NCI-H2107 (cell line): ENCODE results near the gene DDX54.

ENCODE experiments used
- DNase-seq: peaks from one replicate; lab custom pipeline; 2025; lab: John Stamatoyannopoulos, UW

Gene DDX54, protein sequence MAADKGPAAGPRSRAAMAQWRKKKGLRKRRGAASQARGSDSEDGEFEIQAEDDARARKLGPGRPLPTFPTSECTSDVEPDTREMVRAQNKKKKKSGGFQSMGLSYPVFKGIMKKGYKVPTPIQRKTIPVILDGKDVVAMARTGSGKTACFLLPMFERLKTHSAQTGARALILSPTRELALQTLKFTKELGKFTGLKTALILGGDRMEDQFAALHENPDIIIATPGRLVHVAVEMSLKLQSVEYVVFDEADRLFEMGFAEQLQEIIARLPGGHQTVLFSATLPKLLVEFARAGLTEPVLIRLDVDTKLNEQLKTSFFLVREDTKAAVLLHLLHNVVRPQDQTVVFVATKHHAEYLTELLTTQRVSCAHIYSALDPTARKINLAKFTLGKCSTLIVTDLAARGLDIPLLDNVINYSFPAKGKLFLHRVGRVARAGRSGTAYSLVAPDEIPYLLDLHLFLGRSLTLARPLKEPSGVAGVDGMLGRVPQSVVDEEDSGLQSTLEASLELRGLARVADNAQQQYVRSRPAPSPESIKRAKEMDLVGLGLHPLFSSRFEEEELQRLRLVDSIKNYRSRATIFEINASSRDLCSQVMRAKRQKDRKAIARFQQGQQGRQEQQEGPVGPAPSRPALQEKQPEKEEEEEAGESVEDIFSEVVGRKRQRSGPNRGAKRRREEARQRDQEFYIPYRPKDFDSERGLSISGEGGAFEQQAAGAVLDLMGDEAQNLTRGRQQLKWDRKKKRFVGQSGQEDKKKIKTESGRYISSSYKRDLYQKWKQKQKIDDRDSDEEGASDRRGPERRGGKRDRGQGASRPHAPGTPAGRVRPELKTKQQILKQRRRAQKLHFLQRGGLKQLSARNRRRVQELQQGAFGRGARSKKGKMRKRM

DNA sequence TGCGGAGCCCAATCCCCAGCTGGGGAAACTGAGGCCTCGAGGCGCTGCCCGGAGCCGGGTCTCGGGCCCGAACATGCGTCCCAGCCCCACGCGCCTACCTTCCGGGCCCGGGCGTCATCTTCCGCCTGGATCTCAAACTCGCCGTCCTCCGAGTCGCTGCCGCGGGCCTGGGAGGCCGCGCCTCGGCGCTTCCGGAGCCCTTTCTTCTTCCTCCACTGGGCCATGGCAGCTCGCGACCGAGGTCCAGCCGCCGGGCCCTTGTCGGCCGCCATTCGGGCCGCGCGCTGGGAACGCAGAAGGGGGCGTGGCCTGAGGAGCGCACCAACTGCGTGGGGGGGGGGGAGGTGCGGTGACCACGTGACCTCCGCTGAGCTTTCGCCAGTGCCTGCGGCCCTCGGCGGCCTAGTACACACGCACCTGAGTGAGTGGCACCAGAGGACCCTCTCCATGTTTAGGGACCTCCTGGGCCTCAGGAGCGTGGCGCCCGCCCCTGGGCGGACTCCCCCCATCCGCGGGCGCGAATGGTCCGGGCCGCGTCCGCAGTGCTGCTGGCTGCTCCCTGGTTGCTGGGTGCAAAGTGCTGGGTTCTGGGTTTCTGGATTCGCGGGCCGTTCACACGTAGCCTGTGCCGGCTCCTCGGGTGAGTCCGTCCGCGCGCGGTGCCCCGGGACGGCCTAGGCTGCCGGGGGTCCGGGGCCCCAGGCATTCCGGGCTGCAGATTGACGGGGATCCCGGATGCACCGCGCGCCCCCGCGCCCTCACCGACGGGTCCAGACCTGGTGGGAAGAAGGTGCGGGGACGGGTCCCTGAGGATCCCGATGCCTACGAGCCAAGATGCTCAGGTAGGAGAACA, at the start of gene DDX54, which contains the start of gene RITA1:
DDX54 (minus strand) TSS at position 299 of the 853 bp plus-strand sequence; CDS start at position 272, 27 bp downstream.
RITA1 (plus strand) TSS at position 542 of the 853 bp plus-strand sequence. CDS start 1,026 bp downstream, outside the sequence.
- DNase-seq, result peak; percentile 59

DNA sequence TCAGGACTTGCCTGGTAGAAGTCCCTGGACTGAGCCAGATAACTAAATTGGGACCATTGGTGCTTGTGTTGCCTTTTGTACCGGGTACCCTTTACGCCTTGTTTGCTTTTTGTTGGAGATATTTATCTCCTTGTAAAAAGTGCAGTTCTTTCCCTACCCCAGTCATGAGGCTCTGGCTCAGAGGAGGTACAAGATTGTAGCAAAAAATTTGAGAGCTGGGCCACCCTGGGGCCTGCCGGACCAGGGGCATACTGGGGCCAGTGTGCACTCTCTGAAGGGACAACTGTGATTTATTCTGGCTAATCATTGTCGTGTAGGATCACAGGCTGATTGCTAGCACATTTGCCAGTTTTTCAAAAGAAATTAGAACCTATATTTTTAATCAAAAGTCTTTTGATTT, 49.2 kb upstream of the DDX54 start:
- no peak for DNase-seq

DNA sequence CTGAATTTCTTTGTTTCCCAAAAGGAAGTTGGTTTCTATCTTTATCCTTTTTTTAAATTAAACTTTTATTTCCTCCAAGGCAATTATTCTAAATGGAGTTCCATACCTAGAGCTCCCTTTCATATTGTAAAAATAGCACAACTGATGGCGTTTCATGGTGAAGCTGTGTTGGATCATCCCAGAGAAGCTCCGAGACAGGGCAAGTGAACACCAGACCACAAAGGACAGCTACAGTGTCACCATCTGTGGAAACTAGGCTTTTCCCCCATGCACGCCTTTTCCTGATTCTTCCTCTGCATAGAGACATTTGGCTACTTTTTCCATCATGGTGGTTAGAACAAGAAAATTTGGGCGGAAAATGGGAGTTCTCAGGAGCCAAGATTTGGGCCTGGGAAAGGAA, 48.7 kb upstream of the DDX54 start:
- DNase-seq, result no peak

DNA sequence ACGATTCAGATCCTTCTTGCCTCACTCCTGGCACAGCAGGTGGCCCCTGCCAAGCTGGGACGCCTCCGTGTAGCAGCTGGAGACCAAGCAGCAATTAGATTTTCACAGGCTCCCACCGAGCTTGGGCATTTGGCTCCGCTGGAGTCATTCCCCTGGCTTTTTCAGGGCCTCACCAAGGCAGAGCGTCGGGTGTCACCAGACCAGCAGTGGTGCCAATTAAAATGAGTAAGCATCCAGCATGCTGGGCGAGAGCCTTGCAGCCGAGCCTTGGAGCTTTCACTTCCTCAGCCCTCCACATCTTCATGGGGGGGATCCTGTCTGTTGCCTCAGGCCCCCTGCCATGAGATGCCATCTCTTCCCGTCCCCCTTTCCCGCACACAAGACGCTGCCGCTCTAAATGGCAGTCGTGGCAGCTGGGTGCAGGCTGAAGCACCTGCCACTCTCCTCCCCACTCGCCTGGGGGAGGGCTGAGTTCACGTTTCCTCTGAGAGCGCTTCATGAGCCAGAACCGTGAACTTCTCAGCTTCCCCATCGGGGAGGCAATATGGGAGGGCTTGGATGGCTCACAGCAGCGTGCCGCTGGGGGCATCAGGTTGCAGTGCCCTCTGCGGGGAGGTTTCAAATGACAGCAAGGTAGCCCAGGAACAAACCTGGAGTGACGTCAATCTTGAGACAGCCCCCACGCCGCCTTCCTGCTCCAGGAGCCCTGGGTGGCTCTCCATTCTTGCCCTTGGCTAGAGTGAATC, 47.7 kb upstream of the DDX54 start:
- peak; percentile 98 for DNase-seq

DNA sequence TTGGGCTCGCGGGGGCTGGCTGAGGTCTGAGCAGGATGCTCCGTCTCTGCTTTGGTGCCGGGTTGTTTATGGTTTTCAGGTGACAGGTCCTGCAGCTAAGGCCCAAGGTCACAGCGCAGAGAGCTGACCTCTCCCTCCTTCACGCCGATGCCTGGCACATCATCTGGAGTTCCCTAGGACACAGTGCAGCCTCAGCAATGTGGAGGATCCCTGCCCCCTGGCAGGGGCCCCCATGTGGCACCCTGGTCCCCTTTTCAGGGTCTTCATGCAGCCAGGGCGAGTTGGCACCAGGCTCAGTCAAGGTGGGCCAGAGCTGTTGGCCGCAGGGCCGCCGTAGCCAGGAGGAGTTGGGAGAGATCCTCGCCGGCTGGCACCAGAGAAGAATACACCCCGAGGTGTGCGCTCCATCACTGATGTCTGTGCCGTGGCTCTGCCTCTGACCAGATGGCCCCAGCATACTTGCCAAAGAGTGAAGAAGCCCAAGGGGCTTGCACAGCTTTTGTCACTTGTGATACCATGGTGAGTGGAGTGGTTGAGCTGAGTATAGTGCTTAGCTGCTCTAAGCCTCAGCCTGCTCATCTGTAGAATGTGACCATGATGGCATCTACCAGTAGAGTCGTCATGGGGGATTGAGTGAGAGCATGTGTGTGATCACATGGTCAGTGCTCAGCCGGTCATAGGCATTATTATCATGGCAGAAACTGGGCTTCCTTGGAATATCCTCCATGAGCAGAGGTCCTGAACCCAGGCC, 47.0 kb upstream of the DDX54 start:
- no peak for DNase-seq

DNA sequence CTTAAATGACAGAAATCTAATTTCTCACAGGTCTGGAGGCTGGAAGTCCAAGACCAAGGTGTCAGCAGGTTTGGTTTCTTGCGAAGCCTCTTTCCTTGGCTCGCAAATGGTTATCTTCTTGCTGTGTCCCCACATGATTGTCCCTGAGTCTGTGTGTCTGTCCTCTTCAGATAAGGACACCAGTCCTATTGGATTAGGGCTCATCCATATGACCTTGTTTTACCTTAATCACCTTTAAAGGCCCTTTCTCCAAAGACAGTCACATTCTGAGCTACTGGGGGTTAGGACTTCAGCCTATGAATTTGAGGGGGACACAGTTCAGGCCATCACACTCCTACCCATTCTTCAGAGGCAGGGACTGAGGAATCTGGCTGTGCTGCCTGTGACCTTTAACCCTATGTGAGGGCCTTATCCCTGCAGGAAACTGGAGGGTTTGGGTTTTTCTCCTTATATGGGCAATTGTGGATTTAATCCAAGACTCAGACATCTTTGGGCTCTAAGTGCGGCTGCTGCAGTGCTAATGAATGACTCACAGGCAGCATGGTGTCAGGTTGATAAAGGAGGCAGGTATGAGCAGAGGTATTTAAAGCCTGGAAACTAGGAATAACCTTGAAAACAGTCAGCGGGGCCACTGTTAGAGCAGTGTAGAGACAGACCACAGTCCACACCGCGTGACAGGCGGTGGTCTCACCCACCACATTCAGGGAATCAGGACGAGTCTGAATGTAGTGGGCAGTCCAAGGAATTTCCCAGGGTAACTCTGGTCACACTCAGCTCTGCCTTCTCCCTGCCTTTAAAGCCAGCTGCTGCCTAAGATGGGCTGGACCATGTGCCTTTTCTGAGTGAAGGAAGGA, 46.2 kb upstream of the DDX54 start:
- no peak for DNase-seq

DNA sequence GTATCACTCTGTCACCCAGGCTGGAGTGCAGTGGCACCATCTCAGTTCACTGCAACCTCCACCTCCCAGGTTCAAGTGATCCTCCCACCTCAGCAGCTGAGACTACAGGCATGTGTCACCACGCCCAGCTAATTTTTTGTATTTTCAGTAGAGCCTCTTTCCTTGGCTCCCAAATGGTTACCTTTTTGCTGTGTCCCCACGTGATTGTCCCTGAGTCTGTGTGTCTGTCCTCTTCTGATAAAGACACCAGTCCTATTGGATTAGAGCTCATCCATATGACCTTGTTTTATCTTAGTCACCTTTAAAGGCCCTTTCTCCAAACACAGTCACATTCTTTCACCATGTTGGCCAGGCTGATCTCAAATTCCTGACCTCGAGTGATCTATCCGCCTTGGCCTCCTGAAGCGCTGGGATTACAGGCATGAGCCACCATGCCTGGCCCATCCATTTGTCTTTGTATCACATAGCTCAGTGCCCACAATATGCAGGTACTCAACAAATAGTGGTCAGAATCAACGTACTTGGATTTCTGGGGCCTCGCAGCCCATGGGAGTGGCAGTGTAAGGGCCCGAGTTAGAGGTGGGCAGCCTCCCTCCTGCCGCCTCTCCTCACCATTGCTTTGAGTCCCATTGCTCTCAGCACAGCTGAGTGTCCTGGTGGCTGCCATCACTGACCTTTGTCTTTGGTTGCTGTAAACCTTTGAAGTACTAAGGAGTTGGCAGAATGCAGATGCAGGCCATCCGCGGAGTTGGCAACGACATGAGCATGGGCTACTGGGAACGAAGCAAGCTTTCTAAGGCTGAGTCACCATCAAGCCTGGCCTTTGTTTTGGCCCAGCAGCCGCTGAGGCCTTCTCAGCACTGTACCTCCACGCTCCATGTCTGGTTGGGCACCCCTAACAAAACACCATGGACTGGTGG, 45.3 kb upstream of the DDX54 start:
- no peak for DNase-seq

DNA sequence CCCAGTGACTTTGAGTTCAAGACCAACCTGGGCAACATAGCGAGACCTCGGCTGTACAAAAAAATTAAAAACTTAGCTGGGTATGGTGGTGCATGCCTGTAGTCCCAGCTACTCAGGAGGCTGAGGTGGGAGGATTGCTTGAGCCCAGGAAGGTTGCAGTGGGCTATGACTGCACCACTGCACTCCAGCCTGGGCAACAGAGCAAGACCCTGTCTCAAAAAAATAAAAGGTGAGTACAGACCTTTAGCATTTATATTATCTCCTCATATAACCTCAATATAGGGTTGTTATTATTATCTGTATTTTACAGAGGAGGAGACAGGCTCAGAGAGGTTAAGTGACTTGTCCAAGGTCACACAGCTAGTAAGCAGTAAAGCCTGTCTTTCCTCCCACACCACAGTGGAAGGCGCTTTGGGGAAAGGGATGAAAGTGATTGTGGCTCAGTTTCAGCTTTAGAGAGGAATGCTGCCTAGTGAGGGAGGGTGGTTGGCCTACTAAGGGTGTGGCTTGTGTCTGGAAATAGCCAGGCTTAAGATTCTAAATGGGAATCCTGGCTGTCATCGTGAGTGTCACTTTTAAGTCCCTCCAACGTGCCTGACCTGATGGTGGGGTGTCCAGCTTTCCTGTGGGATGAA, 43.2 kb upstream of the DDX54 start:
- DNase-seq, result no peak

DNA sequence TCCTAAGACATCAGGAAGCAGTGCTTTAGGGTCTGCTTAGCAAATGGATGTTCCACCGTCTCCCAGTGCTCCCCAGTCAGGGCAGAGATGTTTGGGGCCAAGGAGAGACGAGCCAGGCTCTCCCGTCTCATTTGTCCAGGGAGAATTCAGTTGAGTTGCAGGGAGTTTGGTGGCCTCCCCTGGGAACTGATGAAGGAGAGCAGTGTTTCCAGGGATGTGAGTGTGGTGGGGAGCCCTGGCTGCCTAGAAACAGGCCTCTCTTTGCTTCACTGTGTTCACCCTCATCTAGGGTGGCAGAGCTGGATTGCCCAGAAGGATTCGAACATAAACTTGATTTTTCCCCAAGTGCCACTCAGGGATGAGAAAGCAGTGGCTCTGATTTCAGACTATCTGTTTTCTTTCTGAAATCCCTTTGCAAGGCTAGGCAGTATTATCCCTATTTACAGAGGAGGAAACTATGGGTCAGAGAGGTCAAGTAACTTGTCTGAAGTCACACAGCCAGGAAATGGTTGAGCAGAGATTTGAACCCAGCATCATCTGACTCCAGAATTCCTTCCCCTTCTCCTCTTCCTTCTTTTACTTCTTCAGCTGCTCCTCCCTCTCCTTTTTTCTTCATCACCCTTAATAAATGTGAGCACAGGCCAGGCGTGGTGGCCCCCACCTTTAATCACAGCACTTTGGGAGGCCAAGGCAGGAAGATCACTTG, 42.6 kb upstream of the DDX54 start:
- DNase-seq, result no peak

DNA sequence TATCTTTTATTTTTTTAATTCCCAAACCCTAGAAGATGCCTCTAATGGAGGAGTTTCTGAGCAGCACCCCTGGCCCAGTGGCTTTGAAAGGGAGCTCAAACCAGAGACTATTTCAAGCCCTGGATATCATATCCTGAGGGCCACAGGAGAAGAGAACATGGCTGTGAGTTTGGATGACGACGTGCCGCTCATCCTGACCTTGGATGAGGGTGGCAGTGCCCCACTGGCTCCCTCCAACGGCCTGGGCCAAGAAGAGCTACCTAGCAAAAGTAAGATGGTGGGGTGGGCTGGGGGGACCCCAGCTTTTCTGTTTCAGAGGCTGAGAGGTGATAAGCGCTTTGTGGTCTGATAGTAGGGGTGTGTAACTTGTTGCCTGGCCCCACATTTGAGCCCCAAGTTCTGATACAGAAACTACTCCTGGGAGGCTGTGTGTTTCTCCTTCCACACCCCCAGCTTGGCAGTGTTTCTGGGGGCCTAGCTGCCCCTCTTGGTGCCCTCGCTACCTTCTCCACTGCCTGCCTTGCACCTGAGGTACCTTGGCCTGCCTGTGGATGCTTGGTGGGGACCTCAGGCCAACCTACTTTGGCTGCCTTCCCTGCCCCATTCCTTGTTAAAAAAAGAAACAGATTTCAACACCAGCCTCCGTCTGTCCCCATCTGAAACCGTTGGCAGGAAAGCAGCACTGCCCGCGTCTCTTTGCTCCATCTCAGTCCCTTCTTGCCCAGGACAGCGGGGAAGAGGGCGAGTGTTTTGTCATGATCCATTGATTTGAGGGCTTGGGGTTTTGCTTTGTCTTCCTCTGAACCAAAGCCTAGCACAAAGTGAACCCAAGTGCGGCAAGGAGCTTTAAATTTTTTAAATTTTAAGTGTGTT, 41.7 kb upstream of the DDX54 start:
- no peak for DNase-seq

DNA sequence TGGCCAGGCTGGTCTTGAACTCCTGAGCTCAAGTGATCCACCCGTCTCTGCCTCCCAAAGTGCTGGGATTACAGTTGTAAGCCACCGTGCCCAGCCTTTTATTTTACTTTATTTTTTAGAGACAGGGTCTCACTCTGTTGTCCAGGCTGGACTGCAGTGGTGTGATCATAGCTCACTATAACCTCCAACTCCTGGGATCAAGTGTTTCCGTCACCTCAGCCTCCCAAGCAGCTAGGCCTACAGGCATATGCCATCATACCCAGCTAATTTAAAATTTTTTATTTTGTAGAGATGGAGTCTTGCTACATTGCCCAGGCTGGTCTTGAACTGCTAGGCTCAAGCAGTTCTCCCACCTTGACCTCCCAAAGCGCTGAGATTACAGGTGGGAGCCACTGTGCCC, 39.7 kb upstream of the DDX54 start:
- DNase-seq, result no peak

DNA sequence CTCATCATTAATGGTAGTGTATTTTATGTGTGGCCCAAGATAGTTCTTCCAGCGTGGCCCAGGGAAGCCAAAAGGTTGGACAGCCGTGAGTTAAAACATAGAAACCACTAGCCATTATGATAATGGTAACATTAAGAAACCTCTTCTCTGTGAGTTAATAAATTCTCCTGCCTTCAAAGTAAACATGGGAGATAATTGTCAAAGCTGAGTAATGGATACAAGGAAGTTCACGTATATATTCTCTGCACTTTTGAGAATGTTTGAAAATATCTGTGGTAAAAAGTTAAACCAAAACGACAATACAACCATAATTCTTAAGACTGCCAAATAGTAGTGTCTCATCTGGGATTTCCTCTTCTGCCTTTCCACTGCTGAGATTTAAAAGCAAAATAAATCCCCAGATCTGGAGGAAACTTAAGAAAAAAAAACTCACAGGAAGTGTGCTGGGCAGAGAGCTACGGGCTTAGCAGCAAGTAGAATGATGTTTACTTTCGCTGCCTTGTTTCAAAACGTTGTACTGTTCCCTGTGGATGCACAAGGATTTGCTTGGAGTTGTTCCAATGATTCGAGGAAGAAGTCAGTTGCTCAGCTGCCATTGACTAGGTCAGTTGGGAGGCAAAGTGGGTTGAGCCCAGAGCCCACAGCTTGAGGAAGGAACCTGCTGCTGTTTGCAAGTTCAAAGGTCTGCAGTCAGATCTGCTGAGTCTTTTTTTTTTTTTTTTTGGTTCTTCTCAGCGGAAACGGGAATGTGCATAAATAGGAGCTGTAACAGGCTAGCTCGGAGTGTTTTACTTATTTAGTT, 37.7 kb upstream of the DDX54 start:
- peak; percentile 70 for DNase-seq

DNA sequence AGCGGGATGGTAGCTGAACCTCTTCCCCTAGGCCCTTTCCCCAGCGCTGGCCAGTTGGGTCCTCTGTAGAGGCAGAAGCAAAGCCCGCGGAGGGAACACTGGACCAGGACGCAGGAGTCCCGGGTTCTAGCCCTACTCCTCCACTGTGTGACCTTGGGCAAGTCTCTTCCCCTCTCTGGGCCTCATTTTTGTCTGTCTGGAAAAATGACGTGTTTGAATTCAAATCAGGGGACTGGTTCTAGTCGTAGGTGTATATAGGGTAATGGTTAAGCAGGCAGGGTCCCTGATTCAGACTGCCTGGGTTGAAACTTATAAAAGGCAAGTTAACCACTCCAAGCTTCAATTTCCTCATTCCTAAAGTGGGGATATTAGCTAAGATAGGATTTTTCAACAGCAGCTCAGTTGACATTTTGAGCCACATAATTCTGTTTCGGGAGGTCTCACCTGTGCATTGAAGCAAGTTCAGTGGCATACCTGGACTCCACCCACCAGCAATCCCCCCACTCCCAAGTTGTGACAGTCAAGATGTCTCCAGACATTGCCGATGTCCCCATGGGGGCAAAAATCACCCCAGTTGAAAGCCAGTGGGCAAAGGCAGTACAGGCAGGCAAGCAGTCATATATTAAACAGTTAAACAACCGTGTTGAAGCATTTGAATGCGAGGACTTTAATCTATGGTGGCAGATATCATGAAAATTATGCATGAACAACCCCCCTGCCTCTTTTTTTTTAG, 36.9 kb upstream of the DDX54 start:
- DNase-seq, result no peak

DNA sequence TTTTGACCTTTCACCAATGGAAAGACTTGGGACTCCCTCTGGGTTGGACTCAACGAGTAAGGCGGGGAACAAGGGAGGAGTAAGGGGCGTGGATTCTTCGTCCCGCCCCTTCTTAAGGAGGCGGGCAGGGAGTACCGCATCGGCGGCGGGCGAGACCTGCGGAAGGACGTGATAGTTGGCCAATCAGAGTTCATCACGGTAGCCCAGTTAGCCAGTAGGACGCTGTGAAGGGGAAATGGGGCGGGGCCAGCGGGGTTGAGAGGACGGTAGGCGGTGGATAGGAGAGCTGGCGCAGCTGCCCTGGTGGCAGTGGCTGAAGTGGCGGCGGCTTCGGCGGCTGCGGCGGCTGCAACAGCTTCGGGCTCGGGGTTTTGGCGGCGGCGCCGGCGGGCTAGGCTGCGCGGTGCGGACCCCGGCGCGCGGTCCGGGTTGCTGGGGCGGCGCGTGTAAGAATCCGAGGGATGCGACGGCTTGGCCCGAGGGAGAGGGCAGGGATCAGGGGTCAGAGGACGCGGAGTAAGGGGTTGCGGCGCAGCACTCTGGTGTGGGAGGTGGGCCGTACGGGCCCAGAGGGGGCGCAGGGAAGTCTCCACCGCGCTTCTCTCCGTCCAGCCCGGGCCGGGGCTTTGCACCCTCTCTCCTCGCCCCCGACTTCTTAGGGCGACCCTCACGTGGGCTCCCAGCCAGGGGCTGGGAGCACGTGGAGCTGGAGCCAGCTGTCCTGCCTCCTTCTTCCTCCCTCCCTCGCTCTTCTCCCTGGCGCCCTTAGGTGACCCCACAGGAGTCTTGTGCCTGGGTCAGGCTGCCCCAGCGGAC, 36.1 kb upstream of the DDX54 start, which contains the start of gene TPCN1:
TPCN1 (plus strand) TSS at position 284 of the 816 bp plus-strand sequence. CDS start 5,389 bp downstream, outside the sequence.
- peak; percentile 99 for DNase-seq
